Sigmoid colon (tissue), 4 donors: Measurements from ENCODE around the gene GABRB3.

ENCODE experiments used
- CTCF ChIP-seq, 4 experiments: fragments of 450-650 bp in 3 of 4; fragments of 200-600 bp in 1 of 4; IDR thresholded peaks; one replicate each; pipeline ENCODE4 v1.5.1; 2016 to 2019; ENCODE audit warnings: antibody characterized with exemption in 4 of 4, mild to moderate bottlenecking in 3 of 4, moderate library complexity in 2 of 4
- EP300 ChIP-seq, 4 donors: sonication (generic); formaldehyde crosslinking; IDR thresholded peaks; one replicate each; pipeline ENCODE4 v1.6.1; 2017; ENCODE audit warnings: antibody characterized with exemption in 4 of 4
- POLR2A ChIP-seq, 2 donors: fragments of 450-650 bp; IDR thresholded peaks; one replicate each; pipeline ENCODE4 v1.6.1; 2016; ENCODE audit warnings: antibody characterized with exemption in 2 of 2, mild to moderate bottlenecking in 2 of 2, moderate library complexity in 2 of 2
- POLR2AphosphoS5 ChIP-seq, 4 donors: sonication (generic); formaldehyde crosslinking; IDR thresholded peaks; one replicate each; pipeline ENCODE4 v1.6.1; 2017; ENCODE audit warnings: antibody characterized with exemption in 4 of 4

DNA sequence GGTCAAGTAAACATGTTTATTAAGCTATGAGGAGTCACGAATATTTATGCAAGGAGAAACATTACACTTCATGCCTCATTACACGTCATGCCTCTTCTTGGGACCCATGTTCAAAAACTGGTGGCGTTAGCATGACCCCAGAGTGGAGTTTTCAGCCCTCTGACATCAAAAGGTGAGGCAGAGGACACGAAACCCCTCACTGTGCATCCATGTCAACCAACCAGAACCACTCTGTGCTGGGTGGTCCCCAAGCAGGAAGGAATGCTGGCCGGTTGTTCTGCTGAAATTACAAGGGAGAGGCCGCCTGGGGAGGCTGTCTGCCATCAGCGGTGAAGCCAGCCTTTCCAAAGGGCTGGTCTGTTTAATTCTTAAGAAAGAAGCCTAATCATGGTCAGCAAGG is 83.4 kb downstream of the GABRB3 start:
- TF ChIP-seq CTCF (IDR thresholded peaks at IDR 0.05): no peak
- no peak for TF ChIP-seq POLR2AphosphoS5 (IDR thresholded peaks at IDR 0.05)
- TF ChIP-seq POLR2A (IDR thresholded peaks at IDR 0.05): no peak
- no peak for TF ChIP-seq EP300 (IDR thresholded peaks at IDR 0.05)
